GM12864 (cell line): ENCODE results near the gene RNF141.

Experiments used
- DNase-seq: peaks from one replicate; pipeline ENCODE4 v3.0.0-alpha.2; 2011; ENCODE audit warnings: low read depth
- H3K4me3 ChIP-seq: 2 replicates; pipeline ENCODE4 v1.5.1; 2011; ENCODE audit warnings: mild to moderate bottlenecking, low read depth, low read length, control low read depth
- TF ChIP-seq, protein P1 (sequence below): IDR thresholded peaks from 2 replicates; pipeline ENCODE4 v1.5.1; 2011; ENCODE audit warnings: low read depth, mild to moderate bottlenecking, moderate library complexity, low read length, control low read depth, inconsistent platforms; ENCODE audit errors: missing control alignments

The RNF141 gene

DNA sequence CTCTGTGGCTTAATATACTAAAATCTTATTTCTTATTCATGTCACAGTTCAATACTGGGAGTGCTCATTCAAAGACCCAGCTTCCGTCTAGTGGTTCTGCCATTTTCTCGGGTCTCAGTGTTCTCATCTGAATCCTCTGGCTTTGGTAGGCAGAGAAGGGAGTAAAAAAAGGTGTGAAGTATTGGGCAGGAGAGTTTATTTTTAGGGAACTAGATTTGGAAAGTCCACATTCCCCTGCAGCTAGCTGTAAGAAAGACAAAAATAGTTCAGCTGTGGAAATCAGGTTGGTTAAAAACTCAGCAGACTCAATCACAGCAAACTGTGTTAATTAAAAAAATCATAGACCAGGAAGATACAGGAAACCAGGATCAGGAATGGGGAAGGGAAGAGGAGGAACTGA, 31.5 kb upstream of the RNF141 start:
- TF ChIP-seq, protein P1, sequence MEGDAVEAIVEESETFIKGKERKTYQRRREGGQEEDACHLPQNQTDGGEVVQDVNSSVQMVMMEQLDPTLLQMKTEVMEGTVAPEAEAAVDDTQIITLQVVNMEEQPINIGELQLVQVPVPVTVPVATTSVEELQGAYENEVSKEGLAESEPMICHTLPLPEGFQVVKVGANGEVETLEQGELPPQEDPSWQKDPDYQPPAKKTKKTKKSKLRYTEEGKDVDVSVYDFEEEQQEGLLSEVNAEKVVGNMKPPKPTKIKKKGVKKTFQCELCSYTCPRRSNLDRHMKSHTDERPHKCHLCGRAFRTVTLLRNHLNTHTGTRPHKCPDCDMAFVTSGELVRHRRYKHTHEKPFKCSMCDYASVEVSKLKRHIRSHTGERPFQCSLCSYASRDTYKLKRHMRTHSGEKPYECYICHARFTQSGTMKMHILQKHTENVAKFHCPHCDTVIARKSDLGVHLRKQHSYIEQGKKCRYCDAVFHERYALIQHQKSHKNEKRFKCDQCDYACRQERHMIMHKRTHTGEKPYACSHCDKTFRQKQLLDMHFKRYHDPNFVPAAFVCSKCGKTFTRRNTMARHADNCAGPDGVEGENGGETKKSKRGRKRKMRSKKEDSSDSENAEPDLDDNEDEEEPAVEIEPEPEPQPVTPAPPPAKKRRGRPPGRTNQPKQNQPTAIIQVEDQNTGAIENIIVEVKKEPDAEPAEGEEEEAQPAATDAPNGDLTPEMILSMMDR = no peak

DNA sequence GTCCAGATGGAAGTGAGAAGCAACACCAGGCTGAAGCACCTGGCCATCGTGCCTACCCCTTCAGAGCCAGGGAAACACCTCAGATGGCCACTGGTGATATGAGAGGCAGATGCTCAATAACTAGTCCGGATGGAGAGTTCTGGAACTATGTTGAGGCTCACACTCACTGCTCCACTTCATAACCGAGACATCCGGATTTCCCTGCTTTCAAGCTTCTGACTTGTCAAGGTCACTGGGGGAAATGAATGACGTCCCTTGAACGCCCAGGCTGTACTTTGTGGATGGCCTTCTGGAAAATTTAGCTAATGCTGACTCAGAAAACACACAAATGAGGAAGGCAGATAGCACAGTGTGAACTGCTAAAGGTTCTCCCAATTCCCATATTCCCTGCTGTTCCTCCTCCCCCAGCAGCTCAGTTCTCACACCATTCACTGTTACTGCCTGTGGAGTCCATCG, 27.5 kb upstream of the RNF141 start, which contains the start of gene LYVE1:
LYVE1 (minus strand) TSS at position 180 of the 456 bp plus-strand sequence; CDS start at position 47, 133 bp downstream.
- H3K4me3 ChIP-seq = no peak within 1 kb of the TSS
- TF ChIP-seq, protein P1 = no peak
- DNase-seq = no peak

More for the DNA sequence above, 31.5 kb upstream of the RNF141 start:
- no peak overlapping the region for H3K4me3 ChIP-seq
- DNase-seq = no peak

GRCh38 chr11:10567446-10567845, 26.5 kb upstream of the RNF141 start:
- no peak overlapping the region for H3K4me3 ChIP-seq
- TF ChIP-seq, protein P1 = no peak
- no peak for DNase-seq

DNA sequence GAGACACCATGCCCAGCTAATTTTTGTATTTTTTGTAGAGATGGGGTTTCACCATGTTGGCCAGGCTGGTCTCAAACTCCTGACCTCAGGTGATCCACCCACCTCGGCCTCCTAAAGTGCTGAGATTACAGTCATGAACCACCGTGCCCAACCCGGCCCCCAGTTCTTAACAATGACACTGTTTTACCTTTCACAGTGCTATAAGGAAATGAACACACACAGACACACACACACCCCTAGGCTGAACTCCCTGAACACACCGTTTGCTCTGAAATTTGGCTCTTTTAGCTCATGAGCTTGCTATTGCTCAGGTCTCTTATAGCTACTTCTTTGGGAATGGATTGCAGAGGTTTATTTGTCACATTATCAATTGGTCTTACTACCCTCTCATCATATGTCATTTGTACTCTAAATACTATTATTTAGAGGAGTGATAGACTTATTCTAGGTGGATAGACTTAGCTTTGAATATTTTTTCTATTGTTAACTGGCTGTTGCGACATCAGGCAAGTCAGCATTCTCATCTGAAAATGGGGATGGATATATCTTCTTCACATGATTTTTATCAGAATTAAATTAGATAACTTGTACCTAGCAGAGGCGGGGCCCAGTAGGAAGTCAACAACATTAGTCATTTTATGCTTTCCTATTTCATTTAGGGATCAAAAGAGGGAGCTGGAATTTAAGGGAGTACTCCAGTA, 25.4 kb upstream of the RNF141 start:
- H3K4me3 ChIP-seq = no peak overlapping the region
- TF ChIP-seq, protein P1 = no peak
- no peak for DNase-seq

DNA sequence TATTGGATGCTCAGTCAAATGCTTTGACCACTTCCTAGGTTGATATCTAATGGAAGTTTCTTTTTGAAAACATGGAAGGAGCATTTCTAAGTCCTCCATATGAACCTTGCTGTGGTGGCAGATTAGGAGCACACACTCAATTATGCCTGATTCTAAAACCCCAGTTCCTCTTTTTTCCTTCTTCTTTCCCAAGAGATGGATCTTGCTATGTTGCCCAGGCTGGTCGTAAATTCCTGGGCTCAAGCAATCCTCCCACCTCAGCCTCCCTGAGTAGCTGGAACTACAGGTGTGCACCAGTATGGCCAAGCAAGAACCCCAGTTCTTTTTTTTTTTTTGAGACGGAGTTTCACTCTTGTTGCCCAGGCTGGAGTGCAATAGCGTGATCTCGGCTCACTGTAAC, 24.5 kb upstream of the RNF141 start:
- TF ChIP-seq, protein P1 = no peak
- no peak for DNase-seq
- no peak overlapping the region for H3K4me3 ChIP-seq

GRCh38 chr11:10564696-10565318, 23.8 kb upstream of the RNF141 start:
- no peak for DNase-seq
- TF ChIP-seq, protein P1 = peak; percentile 31

More at GRCh38 chr11:10564696-10565318, 23.8 kb upstream of the RNF141 start:
- no peak overlapping the region for H3K4me3 ChIP-seq
